ENCODE measurements around the gene RGS16. TPM values are rescaled to one million over a fixed set of nuclear protein-coding genes. Genes with fewer than 3 reads are reported as not detected.
"Not testable (repeated sequence)": the region's sequence is repeated elsewhere in the genome, so short reads cannot be mapped to it uniquely, and the experiment has no call there.

RGS16 gene, protein sequence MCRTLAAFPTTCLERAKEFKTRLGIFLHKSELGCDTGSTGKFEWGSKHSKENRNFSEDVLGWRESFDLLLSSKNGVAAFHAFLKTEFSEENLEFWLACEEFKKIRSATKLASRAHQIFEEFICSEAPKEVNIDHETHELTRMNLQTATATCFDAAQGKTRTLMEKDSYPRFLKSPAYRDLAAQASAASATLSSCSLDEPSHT
- polyA plus RNA-seq (ENCODE audit: insufficient read depth in 1 of 5, insufficient read length in 5 of 5, low replicate concordance in 1 of 5) = 1 to 10 TPM; 3.9 to 6.1 (median 5.5) TPM
- long read RNA-seq, donor 1, transcript RGS16-201 (5 exons, 2,427 nt) = major isoform, 12 of 12 reads
- long read RNA-seq, donor 1, partial matches to known transcripts = 0 of 12 reads
- long read RNA-seq, donor 1, other reads (novel, unspliced or antisense) = 0 of 12 reads
- long read RNA-seq, donor 2, partial matches to known transcripts = 0 of 4 reads
- long read RNA-seq, donor 2, other reads (novel, unspliced or antisense) = 0 of 4 reads
- long read RNA-seq, donor 3, transcript RGS16-201 (5 exons, 2,427 nt) = major isoform, 6 of 6 reads
- long read RNA-seq, donor 3, partial matches to known transcripts = 0 of 6 reads
- long read RNA-seq, donor 3, other reads (novel, unspliced or antisense) = 0 of 6 reads
- long read RNA-seq, donor 4, partial matches to known transcripts = 9 of 10 reads
- long read RNA-seq, donor 4, other reads (novel, unspliced or antisense) = 0 of 10 reads
- long read RNA-seq, donor 5, transcript RGS16-201 (5 exons, 2,427 nt) = major isoform, 8 of 8 reads
- long read RNA-seq, donor 5, partial matches to known transcripts = 0 of 8 reads
- long read RNA-seq, donor 5, other reads (novel, unspliced or antisense) = 0 of 8 reads
- long read RNA-seq, donor 6, transcript RGS16-201 (5 exons, 2,427 nt) = major isoform, 6 of 6 reads
- long read RNA-seq, donor 6, partial matches to known transcripts = 0 of 6 reads
- long read RNA-seq, donor 6, other reads (novel, unspliced or antisense) = 0 of 6 reads
- long read RNA-seq, donor 7, partial matches to known transcripts = 12 of 14 reads
- long read RNA-seq, donor 7, other reads (novel, unspliced or antisense) = 0 of 14 reads
- long read RNA-seq, donor 8, partial matches to known transcripts = 0 of 3 reads
- long read RNA-seq, donor 8, other reads (novel, unspliced or antisense) = 0 of 3 reads

DNA sequence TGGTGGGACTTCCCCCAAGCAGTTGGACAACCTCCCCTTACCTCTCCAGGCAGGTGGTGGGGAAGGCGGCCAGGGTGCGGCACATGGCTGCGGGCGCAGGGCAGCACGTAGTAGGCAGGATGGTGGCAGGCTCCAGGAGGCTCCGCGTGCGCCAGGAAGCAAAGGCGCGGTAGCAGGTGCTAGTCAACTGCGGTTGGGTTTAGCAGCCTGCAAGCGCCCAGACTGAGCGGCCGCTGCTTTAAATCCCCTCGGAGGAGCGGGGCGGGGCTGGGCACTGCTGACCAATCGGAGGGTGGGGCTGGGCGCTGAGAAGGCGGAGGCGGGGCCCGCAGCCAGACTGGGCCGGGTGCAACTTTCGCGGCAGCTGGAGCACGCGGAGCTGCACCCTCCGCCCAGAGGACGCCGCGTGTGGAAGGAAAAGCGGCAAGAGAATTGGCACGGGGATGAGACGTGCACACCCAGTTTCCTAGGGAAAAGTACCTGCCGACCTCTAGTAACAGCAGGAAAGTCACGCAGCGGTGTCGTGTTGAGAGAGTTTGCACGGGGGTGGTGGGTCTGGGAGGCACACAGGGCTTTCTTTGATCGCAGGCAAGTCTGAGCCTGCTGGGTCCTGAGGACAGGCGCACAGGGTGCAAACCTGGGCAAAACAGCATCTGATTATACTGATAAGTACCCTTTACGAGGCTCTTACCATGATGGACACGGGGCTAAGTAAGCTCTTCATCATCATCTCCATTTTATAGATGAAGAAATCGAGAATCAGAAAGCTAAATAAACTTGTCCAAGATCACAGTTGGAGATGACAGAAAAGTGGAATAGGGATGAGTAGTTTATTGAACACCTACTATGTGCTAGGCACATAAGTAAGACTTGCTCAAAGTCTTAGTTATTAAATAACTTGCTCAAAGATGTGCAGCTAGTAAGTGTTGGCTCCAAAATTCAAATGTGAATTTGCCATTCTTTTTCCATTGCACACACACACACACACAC is at the start of gene RGS16:
TSS of gene RGS16 (minus strand) at position 215 of the 990 bp plus-strand sequence. CDS start at position 85, 130 bp downstream.
- DNase-seq = peak; percentile 79

DNA sequence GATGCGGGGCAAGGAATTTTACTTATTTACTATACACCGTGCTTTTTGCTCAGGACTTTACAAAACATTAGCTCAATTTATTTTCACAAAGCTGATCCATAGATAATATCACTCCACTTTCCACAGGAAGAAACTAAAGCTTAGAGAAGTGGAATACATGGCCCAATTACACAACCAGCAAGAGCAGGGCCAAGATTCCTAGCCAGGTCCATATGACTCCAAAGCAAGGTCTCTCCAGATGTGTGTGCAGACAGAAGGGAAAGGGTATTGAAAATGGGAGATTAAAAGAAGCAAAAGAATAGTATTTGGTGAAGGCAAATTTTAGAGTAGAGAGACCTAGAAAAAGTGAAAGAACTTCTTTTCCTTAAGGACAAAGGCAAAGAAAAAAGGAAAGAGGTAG is 49.8 kb upstream of the RGS16 start:
- DNase-seq = no peak

DNA sequence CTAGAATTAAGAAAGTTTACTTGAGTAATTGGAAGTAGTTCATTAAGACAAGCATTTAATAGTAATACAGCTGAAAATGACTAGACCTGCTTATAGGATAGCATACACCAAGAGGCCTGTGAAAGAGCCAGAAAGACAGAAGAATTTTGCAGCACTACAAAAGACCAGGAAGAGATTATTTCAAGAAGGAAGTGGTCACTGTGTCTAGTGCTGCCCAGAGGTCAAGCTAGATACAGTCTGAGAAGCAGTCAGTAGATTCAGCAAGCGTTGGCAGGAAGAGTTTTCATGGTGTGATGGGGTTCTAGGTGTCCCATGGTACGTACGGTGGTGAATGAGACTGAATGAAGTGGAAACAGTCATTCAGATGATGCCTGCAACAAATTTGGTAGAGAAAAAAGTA is 48.7 kb upstream of the RGS16 start:
- DNase-seq = no peak

DNA sequence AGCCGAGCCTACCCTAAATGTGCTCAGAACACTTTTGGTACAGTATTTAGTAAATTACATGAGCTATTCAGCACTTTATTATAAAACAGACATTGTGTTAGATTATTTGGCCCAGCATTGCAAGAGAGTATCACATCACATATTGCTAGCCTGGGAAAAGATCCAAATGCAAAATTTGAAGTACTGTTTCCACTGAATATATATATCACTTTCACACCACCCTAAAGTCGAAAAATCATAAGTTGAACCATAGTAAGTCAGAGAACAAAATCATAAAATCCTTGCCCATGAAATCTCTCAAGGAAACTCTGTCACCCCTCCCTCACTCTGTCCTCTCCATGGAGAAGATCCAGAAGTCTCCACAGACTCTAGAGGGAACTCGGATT is 47.1 kb upstream of the RGS16 start:
- peak; percentile 8 to 12 for DNase-seq

DNA sequence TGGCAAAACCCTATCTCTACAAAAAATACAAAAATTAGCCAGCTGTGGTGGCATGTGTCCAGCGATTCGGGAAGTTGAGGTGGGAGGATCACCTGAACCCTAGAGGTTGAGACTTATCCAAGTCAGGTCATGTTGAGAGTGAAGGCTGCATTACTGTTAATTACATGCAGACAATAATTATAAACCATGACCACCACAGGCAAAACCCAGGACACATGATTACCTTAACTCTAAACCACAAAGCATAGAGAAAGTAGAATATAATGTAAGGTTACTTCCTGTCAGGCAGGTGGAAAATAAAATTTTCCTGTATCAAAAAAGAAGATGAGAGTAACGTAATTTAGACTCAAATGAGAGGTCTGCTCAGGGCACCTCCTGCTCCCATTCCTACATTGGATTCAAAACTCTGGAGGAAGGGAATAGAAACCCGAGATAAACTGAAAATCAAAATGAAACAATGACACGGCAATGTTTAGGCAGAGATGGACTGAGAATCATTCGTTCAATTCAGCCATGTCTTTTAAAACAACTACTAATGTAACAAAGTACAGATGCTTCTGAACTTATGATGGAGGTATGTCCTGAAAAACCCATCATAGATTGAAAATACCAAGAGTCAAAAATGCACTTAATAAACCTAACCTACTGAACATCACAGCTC is 46.6 kb upstream of the RGS16 start:
- DNase-seq = no peak

DNA sequence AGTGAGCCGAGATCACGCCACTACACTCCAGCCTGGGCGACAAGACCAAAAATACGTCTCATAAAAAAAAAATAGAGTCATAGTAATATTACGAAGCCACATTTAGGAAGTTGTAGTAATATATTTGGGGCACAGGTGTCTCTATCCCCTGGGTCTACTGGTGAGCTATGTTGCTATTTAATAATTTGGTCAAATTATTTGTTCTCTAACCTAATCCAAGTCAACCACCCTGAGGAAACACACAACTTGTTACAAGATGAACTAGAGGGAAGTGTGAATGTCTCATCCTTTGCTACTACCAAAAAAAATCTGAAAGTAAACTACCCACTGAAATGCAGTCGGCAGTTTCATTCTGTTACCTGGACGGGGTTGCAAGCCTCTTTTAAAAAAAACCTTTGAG is 44.9 kb upstream of the RGS16 start:
- DNase-seq = no peak

DNA sequence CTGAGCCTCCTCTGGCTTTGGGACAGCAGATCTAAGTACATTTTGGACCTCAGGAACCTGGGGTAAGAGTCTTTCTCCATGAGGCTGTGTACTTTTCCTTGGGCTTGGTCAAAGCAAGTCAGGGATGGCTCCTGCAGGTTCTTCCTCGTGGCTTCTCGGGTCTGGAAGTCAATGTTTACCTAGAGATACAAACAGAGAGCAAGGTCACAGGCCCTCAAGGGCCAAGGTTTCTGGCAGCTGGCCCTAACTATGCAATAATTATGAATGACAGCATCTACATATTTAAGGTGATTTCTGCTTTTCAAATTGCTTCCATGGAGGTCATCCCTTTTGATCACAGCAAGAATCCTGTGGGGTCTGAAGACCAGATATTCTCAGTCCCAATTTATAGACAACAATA is 42.5 kb upstream of the RGS16 start:
- DNase-seq = no peak

DNA sequence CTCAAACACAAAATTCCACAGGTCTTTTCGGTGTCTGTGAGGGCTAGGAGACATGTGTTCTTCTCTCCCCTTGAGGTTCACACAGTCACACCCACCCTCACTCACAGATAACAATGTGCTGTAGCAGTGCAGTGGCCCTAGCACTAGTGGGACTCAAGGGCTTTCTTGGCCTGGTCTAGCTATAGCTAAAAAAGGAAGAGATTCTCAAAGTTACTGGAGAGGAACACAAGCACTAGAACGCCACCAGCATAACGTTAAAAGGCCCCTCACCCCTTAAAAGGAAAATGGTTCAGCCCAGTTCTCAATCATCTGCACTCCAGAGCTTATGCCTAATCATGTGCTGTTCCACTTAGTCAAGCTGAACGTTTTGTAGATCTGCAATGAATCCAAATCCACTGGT is 40.7 kb upstream of the RGS16 start:
- no peak for DNase-seq

DNA sequence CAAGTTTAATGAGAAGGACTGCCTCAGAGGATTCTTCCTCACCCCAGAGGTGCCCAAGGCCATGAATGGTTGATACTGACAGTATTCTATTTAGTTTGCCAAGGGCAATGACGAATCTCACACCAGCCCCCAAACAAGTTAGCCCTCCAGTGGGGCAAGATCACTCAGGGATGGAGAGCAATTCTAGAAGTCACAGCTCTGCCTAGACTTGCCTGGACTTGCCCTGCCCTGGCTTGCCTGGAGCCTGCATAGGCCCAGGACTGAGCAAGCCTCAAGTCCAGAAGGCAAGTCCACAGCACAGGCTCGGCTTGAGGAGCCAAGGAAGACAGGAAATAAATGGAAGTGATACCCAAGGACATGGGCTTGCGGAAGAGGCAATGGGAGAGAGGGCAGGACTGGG is 39.5 kb upstream of the RGS16 start:
- DNase-seq = no peak

DNA sequence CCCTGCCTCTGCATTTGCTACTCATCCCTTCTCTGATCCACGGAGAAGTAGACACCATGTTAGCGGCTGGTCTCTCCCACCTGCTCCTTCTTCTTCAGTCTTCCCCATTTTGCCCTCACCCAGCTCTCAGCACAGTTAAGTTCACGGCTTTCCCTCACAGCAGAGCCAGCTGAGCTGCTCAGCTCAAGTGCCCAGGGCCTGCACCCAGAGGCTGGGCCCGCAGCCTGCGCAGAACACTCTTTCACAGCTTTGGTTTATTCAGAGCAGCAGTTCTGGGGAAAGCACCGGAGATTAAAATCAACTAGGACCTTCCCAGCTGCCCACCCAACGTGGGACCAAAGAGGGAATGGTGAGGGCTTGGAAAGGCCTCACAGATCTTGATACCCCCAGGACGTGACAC is 38.3 kb upstream of the RGS16 start:
- no peak for DNase-seq

DNA sequence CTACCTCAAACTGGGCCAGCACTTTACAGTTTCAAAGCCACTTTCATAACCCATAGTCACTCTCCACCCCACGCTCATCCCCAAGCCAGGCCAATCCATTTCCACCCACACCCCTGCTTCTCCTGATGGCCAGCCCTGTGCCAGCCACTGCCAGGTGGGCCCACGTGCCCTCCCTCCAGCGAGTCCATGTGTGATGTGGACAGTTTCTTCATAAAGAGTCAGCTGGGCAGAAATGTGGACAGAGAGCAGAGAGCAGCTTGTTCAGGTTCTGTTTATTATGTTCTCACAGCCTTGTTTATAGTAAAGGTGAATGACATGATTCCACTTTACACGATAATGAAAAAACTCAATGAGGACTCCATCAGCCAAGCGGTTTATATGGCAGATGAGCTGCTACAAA is 37.4 kb upstream of the RGS16 start:
- no peak for DNase-seq

DNA sequence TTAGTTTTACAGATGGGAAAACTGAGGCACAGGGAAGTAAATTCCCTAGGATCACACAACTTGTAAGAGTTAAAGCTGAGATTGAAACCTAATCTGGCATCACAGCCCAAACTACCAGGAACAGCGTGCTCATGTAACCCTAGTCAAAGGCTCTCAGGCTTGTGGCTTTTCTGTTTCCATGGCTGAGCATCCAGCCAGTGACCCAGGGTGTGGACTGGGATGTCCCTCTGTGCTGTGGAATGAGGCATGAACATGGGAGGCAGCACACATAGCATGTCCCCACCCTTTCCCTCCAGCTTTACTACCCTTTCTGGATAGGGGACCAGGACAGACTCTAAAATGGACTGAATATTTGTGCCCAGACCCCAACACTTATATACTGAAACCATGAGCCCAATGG is 35.1 kb upstream of the RGS16 start:
- DNase-seq = no peak

DNA sequence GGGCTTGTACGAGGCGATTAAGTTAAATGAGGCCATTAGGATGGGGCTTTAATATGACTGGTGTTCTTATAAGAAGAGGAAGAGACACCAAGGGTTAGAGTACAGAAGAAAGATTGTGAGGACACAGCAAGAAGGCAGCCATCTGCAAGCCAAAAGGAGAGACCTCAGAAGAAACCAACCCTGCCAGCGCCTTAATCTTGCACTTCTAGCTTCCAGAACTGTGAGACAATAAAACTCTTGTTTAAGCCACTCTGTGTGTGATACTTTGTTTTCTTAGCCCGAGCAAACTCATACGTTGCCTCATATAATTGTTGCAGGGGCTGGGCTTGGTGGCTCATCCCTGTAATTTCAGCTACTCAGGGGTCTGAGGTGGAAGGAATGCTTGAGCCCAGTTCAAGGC is 33.6 kb upstream of the RGS16 start:
- DNase-seq = no peak

DNA sequence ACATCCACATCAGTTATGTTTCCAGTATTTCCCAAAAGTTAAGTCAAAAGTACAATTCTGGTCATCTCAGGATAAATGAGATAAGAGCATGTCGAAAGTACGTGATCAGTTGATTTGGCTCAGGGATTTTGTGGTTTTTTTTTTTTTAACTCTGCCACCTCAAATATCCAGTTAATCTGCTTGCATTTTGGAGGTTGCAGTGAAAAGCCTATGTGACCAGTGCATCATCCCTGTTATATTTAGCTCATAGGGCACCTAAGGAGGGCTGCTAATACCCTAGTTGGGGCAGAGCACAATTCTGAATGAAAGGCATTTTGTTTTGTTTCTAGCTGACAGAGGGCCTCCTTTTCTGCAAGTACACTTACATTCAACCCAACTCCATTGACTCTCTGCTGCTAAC is 31.7 kb upstream of the RGS16 start:
- DNase-seq = no peak

DNA sequence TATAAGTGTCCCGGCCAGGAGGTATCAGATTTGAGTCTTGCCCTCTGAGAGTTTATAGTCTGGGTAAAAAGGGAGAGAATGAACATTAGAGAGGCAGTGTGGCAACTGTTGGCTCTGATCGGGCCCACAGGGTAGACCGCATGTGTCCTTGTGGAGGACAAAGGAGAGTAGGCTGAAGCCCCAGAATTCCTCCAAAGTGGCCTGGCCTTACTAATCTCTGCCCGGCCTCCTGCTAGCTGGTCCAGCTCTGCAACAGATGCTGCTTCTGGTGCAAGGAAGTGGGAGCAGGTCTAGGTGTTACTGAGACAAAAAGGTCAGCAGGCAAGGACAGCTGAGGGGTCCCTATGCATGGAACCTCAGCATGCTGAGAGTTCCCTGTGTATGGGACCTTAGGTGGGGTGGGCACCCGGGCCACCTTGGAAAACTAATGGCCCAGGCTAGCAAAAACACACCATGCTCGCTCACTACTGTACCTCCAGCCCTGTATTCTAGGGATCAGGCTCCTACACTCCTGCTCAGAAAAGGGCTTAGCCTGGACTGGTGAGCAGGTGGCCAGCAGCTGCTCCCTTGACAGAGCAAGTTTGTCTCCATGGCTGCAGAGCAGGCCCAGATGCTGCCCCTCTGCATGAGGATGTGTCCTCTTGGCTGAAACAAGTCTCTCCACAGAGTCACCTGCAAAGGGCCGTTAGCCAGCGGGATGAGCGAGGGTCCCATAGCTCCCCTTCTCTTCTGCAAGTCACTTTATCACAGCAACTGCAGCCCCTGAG is 30.3 kb upstream of the RGS16 start:
- no peak for DNase-seq

DNA sequence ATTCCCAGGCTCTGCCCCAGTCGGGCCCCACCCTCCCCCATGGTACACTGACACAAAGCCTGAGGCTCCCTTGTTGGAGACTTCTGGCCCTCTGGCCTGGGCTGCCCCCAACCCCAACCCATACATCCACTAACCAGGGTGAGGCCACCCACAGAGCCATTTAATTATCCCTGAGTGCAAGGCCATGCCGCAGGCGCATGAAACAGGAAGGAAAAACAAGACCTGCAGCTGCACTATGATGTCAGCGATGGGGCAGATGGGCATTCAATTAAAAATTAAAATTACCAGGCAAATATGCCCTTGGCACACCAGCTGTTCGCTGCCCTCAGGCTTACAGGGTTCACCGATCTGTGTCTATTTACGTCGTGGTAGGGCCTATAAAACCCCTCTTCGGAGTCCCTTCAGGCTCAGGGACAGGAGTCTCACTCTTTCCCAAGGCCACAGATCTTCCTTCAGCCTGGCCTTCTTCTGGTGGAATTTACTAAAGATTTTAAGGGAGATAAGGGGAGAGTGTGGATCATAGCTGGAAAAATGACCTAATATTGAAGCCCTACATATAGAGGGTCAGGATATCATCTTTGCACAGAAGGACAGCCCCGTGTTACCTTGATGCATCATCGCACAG is 29.6 kb upstream of the RGS16 start:
- no peak for DNase-seq

DNA sequence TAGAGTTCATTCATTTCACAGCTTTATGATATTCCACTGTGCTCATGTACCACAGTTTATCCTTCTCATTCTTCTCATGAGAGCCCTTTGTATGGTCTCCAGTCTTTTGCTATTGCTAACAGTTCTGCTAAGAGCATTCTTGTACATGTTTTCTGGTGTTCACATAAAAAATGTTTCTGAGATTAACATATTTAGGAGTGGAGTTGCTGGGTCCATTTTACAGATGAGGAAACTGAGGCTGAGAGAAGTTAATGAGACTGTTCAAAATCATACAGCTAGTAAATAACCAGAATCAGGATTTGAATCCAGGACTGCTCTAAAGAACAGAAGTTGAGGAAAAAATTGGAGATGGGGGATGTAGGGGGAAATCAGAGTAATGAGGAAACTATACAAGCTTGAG is 28.8 kb upstream of the RGS16 start:
- no peak for DNase-seq

DNA sequence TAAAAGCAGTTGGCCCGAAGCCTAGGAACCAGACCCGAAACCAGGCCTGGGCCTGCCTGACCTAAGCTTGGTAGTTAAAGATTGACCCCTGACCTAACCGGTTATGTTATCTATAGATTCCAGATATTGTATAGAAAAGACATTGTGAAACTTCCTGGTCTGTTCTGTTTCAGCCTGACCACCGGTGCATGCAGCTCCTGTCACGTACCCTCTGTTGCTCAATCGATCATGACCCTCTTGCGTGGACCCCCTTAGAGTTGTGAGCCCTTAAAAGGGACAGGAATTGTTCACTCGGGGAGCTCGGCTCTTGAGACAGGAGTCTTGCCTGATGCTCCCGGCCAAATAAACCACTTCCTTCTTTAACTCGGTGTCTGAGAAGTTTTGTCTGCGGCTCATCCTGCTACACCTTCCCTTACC is 28.3 kb upstream of the RGS16 start:
- not testable (repeated sequence) for DNase-seq

DNA sequence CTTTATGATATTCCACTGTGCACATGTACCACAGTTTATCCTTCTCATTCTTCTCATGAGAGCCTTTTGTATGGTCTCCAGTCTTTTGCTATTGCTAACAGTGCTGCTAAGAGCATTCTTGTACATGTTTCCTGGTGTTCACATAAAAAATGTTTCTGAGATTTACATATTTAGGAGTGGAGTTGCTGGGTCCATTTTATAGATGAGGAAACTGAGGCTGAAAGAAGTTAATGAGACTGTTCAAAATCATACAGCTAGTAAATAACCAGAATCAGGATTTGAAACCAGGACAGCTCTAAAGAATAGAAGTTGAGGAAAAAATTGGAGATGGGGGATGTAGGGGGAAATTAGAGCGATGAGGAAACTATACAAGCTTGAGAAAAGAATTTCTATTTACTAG is 27.8 kb upstream of the RGS16 start:
- DNase-seq = no peak
